HG03095 (cell line): Measurements from ENCODE around the gene NELFA.
"Not testable (repeated sequence)": the region's sequence is repeated elsewhere in the genome, so short reads cannot be mapped to it uniquely, and the experiment has no call there.

ENCODE experiments used
- ATAC-seq: cut with Tn5 transposase; IDR thresholded peaks from one replicate; pipeline ENCODE4 v1.9.1; 2021; ENCODE audit warnings: moderate library complexity; ENCODE audit not compliant: unreplicated experiment

The NELFA gene

GRCh38 chr4:1994938-1995337, 13.8 kb downstream of the NELFA start:
- ATAC-seq = no peak

- not testable (repeated sequence) for ATAC-seq
These were observed 14.9 kb downstream of the NELFA start for GRCh38 chr4:1993718-1994516.

GRCh38 chr4:1993169-1993516, 15.6 kb downstream of the NELFA start:
- ATAC-seq = no peak

GRCh38 chr4:1992468-1993168, 16.2 kb downstream of the NELFA start:
- no peak for ATAC-seq

GRCh38 chr4:1991596-1992434, 17.0 kb downstream of the NELFA start:
- no peak for ATAC-seq

GRCh38 chr4:1991087-1991486, 17.7 kb downstream of the NELFA start:
- ATAC-seq = no peak

GRCh38 chr4:1990676-1991075, 18.1 kb downstream of the NELFA start:
- ATAC-seq = no peak

GRCh38 chr4:1990348-1990645, 18.5 kb downstream of the NELFA start:
- ATAC-seq = no peak

- ATAC-seq = no peak
These were observed 19.0 kb downstream of the NELFA start for GRCh38 chr4:1989533-1990347.

- ATAC-seq = no peak
These were observed 20.4 kb downstream of the NELFA start for GRCh38 chr4:1988327-1988724.

- ATAC-seq = no peak
These were observed 20.9 kb downstream of the NELFA start for GRCh38 chr4:1987721-1988326.

GRCh38 chr4:1987296-1987695, 21.5 kb downstream of the NELFA start:
- no peak for ATAC-seq

GRCh38 chr4:1986578-1987210, 22.1 kb downstream of the NELFA start:
- ATAC-seq = no peak

GRCh38 chr4:1985780-1986577, 22.8 kb downstream of the NELFA start:
- ATAC-seq = no peak

GRCh38 chr4:1985294-1985693, 23.5 kb downstream of the NELFA start:
- no peak for ATAC-seq

GRCh38 chr4:1984406-1985191, 24.2 kb downstream of the NELFA start:
- ATAC-seq = no peak

- no peak for ATAC-seq
These were observed 24.8 kb downstream of the NELFA start for GRCh38 chr4:1983846-1984405.
